GM18861 (cell line): Measurements from ENCODE around the gene KLF18.
"Not testable (repeated sequence)": the region's sequence is repeated elsewhere in the genome, so short reads cannot be mapped to it uniquely, and the experiment has no call there.

Experiments
- ATAC-seq: cut with Tn5 transposase; IDR thresholded peaks from one replicate; pipeline ENCODE4 v1.9.1; 2021; ENCODE audit not compliant: unreplicated experiment

The KLF18 gene

GRCh38 chr1:44120398-44120949, 21.0 kb downstream of the KLF18 start:
- no peak for ATAC-seq

GRCh38 chr1:44119525-44119924, 21.9 kb downstream of the KLF18 start:
- ATAC-seq, result no peak

DNA sequence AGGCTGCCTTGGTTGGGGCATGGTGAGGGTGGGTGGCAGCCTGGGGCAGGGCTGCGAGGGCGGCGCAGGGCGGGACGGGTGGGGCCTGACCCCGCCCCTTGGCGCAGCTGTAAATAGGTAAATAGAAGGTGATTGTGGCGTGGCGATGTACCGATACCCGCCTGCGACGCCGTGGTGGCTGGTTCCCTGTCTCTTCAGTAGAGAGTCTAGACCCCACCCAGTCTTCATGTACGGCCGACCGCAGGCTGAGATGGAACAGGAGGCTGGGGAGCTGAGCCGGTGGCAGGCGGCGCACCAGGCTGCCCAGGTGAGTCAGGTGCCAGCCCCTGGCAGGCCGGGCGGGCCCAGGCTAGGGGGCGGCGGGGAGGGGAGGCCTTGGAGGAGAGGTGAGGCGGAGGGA, 22.7 kb downstream of the KLF18 start, which contains the start of gene KLF17:
KLF17 (plus strand) TSS at position 140 of the 400 bp plus-strand sequence; CDS start at position 227, 87 bp downstream.
- no peak for ATAC-seq

- not testable (repeated sequence) for ATAC-seq
Observed at GRCh38 chr1:44117272-44117671, 24.2 kb downstream of the KLF18 start.

DNA sequence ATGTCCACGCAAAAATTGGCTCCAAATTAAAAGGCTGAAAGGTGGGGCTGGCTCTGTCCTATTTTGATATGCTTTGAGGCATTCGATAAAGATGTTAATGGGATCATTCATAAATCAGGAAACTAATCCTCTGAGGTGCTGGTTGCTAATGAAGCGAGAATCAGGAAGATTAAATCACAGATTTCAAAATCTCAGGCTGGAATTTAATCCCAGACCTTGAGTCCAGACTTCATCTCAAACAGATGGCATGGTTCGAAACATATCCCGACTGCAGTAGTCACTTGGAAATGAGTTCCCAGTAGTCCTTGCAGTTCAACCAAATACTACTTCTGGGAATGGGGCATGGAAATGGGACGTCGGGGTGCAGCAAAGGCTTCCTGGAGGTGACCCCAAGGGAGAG, 27.3 kb downstream of the KLF18 start:
- ATAC-seq, result no peak

DNA sequence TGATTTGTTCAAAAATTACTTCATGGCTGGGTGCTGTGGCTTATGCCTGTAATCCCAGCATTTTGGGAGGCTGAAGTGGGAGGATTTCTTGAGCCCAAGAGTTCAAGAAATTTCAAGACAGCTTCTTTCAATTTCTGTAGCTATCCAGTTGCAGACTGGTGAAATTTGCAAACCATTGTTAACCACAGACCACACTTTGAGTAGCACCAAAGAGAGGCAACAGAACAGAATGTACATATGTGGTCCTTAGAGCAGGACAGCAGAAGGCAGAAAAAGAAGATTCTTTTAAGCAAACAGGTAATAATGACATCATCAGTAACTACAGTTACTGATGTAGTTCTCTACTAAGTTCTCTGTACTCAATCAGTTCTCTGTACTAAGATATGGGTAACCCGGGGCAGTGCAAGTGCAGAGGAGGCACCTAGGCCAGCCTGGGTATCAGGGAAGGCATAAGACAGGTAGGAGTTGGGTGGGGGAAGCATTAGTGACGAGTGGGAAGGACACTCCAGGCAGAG, 28.3 kb downstream of the KLF18 start:
- ATAC-seq, result no peak

- no peak for ATAC-seq
Observed at GRCh38 chr1:44112486-44112885, 28.9 kb downstream of the KLF18 start.

DNA sequence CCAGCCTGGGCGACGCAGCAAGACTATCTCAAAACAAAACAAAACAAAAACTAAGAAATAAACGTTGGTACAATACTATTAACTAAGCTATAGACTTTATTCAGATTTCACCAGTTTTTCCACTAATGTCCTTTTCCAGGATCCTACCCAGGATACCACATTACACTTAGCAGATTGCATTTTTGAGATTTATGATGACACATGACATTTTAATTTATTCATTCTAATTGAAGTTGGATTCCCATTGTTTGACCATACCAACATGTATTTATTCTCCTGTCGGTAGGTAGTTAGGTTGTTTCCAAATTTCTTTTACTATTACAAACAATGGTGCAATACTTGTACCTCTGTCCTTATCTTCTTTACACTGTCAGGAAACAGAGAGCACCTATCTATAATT, 29.6 kb downstream of the KLF18 start:
- no peak for ATAC-seq

- ATAC-seq, result no peak
Observed at GRCh38 chr1:44110916-44111315, 30.5 kb downstream of the KLF18 start.

GRCh38 chr1:44108971-44109370, 32.5 kb downstream of the KLF18 start:
- no peak for ATAC-seq

GRCh38 chr1:44108241-44108640, 33.2 kb downstream of the KLF18 start:
- ATAC-seq, result no peak

DNA sequence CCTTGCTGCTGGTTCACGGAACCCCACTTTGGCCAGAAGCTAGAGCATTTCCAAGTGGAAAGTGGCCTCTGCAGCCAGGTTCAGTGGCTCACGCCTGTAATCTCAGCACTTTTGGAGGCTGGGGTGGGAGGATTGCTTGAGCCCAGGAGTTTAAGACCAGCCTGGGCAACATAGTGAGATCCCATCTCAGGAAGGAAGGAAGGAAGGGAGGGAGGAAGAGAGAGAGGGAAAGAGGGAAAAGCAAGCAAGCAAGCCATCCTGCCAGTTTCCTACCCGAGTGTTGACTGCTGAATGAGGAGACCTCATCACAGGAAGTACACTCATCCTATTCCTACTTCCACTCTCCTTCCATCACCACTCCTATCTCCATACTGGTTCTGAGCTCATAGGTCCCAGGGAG, 35.6 kb downstream of the KLF18 start:
- no peak for ATAC-seq

DNA sequence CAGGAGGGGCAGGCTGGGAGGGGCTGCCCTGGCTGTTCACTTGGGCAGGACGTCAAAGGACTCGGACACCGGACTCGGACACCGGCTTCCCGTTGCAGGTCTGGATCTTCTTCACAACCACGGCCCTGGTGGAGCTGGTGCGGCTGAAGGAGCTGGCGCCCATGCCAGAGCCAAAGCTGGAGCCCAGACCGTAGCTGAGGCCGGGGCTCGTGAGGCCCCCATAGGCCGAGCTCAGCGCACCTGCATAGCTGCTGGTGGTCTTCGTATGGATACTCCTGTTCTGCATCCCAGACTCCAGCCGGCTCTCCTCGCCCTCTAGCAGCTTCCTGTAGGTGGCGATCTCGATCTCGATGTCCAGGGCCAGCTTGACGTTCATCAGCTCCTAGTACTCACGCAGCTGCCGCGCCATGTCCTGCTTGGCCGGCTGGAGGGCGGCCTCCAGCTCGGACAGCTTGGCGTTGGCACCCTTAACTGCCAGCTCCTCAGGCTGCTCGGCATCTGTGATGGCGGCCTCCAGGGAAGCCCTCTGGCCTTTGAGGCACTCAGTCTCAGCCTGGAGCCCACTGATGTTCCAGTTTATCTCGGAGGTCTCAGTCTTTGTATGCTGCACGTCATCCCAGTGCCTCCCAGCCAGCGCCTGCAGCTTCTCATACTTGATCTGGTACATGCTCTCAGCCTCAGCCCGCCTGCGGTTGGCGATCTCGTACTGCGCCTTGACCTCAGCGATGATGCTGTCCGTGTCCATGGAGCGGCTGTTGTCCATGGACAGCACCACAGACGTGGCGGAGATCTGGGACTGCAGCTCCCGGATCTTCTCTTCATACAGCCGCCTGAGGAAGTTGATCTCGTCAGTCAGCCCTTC, 37.9 kb downstream of the KLF18 start:
- no peak for ATAC-seq

GRCh38 chr1:44101328-44101727, 40.1 kb downstream of the KLF18 start:
- ATAC-seq, result no peak

- ATAC-seq, result no peak
Observed at GRCh38 chr1:44100183-44100868, 41.1 kb downstream of the KLF18 start.

GRCh38 chr1:44094047-44094446, 47.4 kb downstream of the KLF18 start:
- ATAC-seq, result no peak

GRCh38 chr1:44090429-44091252, 50.8 kb downstream of the KLF18 start:
- ATAC-seq, result no peak

GRCh38 chr1:44089371-44090048, 51.9 kb downstream of the KLF18 start:
- ATAC-seq, result no peak
